Neuronal stem cell (in vitro differentiated cells): ENCODE measurements around the gene ZNF816.
"Not testable (repeated sequence)": the region's sequence is repeated elsewhere in the genome, so short reads cannot be mapped to it uniquely, and the experiment has no call there.

Experiments used
- DNase-seq: peaks from one replicate; pipeline ENCODE4 v3.0.0-alpha.2; 2013; ENCODE audit warnings: low spot score
- H2AFZ ChIP-seq: one replicate; pipeline ENCODE4 v1.6.1; 2013; ENCODE audit warnings: mild to moderate bottlenecking, low read length, inconsistent platforms
- H2AK5ac ChIP-seq: 2 replicates; pipeline ENCODE4 v1.6.1; 2013; ENCODE audit warnings: low read depth, mild to moderate bottlenecking, inconsistent platforms, low read length, moderate library complexity, mixed read lengths
- H2BK120ac ChIP-seq: 2 replicates; pipeline ENCODE4 v1.6.1; 2013; ENCODE audit warnings: low read depth, mild to moderate bottlenecking, inconsistent platforms, low read length, moderate library complexity, mixed read lengths
- H2BK12ac ChIP-seq: one replicate; pipeline ENCODE4 v1.6.1; 2013; ENCODE audit warnings: low read length, inconsistent platforms
- H2BK15ac ChIP-seq: 2 replicates; pipeline ENCODE4 v1.6.1; 2013; ENCODE audit warnings: mild to moderate bottlenecking, low read length, inconsistent platforms, mixed read lengths
- H2BK5ac ChIP-seq: one replicate; pipeline ENCODE4 v1.6.1; 2013; ENCODE audit warnings: inconsistent platforms, mild to moderate bottlenecking, low read length, moderate library complexity
- H3K14ac ChIP-seq: one replicate; pipeline ENCODE4 v1.6.1; 2013; ENCODE audit warnings: low read length, inconsistent platforms
- H3K18ac ChIP-seq: 2 replicates; pipeline ENCODE4 v1.6.1; 2013; ENCODE audit warnings: low read length, inconsistent platforms
- H3K23ac ChIP-seq: 2 replicates; pipeline ENCODE4 v1.6.1; 2013; ENCODE audit warnings: low read depth, mild to moderate bottlenecking, mixed read lengths, low read length, inconsistent platforms; ENCODE audit not compliant: poor library complexity
- H3K27ac ChIP-seq: replicated peaks from 3 replicates; pipeline ENCODE4 v1.5.1; 2013; ENCODE audit warnings: low read length, inconsistent platforms
- H3K27me3 ChIP-seq, 3 experiments: 2 replicates each; pipeline ENCODE4 v1.6.1; 2013; ENCODE audit warnings: low read length in 3 of 3, mild to moderate bottlenecking in 2 of 3, inconsistent platforms in 1 of 3, low read depth in 1 of 3, mixed read lengths in 1 of 3, moderate library complexity in 1 of 3; ENCODE audit not compliant: control insufficient read depth in 3 of 3, insufficient read depth in 3 of 3
- H3K36me3 ChIP-seq, 2 donors: replicated peaks in 1 of 2; 2 replicates each; pipeline ENCODE4 v1.6.1; 2013; ENCODE audit warnings: low read length in 2 of 2; ENCODE audit not compliant: control insufficient read depth in 2 of 2, insufficient read depth in 2 of 2
- H3K4ac ChIP-seq: 2 replicates; pipeline ENCODE4 v1.6.1; 2013; ENCODE audit warnings: inconsistent platforms, mild to moderate bottlenecking, low read length, moderate library complexity
- H3K4me1 ChIP-seq, 2 donors: 1 replicate in 1 of 2; 2 replicates in 1 of 2; pipeline ENCODE4 v1.6.1; 2013; ENCODE audit warnings: low read length in 2 of 2, low read depth in 1 of 2; ENCODE audit not compliant: control insufficient read depth in 2 of 2, insufficient read depth in 1 of 2
- H3K4me2 ChIP-seq: one replicate; pipeline ENCODE4 v1.6.1; 2013; ENCODE audit warnings: mild to moderate bottlenecking, low read length, inconsistent platforms; ENCODE audit not compliant: insufficient read depth, poor library complexity, severe bottlenecking
- H3K4me3 ChIP-seq, 2 donors: 2 replicates each; pipeline ENCODE4 v1.5.1; 2013; ENCODE audit warnings: low read length in 2 of 2, mild to moderate bottlenecking in 2 of 2, inconsistent platforms in 1 of 2, moderate library complexity in 1 of 2
- H3K79me1 ChIP-seq: one replicate; pipeline ENCODE4 v1.6.1; 2013; ENCODE audit warnings: low read depth, mild to moderate bottlenecking, inconsistent platforms, low read length, moderate library complexity
- H3K9ac ChIP-seq: one replicate; pipeline ENCODE4 v1.6.1; 2013; ENCODE audit warnings: mild to moderate bottlenecking, low read depth, low read length, inconsistent platforms; ENCODE audit not compliant: poor library complexity
- H3K9me3 ChIP-seq, 2 donors: replicated peaks in 1 of 2; 2 replicates each; pipeline versions ENCODE3 to v1.6.1; 2013; ENCODE audit warnings: low read length in 2 of 2, mild to moderate bottlenecking in 2 of 2, inconsistent platforms in 1 of 2, low read depth in 1 of 2, mixed read lengths in 1 of 2, moderate library complexity in 1 of 2; ENCODE audit not compliant: control insufficient read depth in 2 of 2, insufficient read depth in 1 of 2
- H4K8ac ChIP-seq: one replicate; pipeline ENCODE4 v1.6.1; 2013; ENCODE audit warnings: low read depth, mild to moderate bottlenecking, inconsistent platforms, low read length, moderate library complexity
- H4K91ac ChIP-seq: one replicate; pipeline ENCODE4 v1.6.1; 2013; ENCODE audit warnings: low read length, low read depth, mild to moderate bottlenecking, inconsistent platforms; ENCODE audit not compliant: poor library complexity
- WGBS, 2 donors: extraction: QIAGEN DNeasy Blood & Tissue Kit; methylation state at CpG; one replicate each; pipeline ENCODE4 v1.1.7; 2013; ENCODE audit warnings: missing lambda C conversion rate in 2 of 2, mixed read lengths in 1 of 2; ENCODE audit not compliant: insufficient read length in 2 of 2, insufficient replicate concordance in 1 of 2; ENCODE audit errors: extremely low coverage in 2 of 2; 5-methylcytosine and 5-hydroxymethylcytosine counted together

ZNF816 gene

GRCh38 chr19:52987221-52987620 is 24.5 kb upstream of the ZNF816 start:
- Histone ChIP-seq H2BK120ac (no peak overlapping the region), H2BK15ac (no peak overlapping the region), H2AK5ac (no peak overlapping the region), H3K4ac (no peak overlapping the region), H3K18ac (no peak overlapping the region), H3K23ac (no peak overlapping the region), H3K27ac (no peak overlapping the region), H3K4me2 (no peak overlapping the region), H3K79me1 (no peaks in the 10 kb centered on the region), H3K4me1 (peaks cover 0 to 4% of the 10 kb centered on the region in 2 donors), H3K9me3 (peaks cover 7 to 24% of the 10 kb centered on the region in 2 donors), H4K8ac (no peak overlapping the region), H3K27me3 (no peaks in the 10 kb centered on the region), H2BK12ac (no peak overlapping the region), H2AFZ (no peak overlapping the region), H3K14ac (no peak overlapping the region), H2BK5ac (no peak overlapping the region), H3K9ac (no peak overlapping the region), H3K4me3 (no peak overlapping the region), H4K91ac (no peak overlapping the region), H3K36me3 (peaks cover 15 to 35% of the 10 kb centered on the region in 2 donors)
- no CpG with 5 or more reads among the region's 4 CpGs for WGBS, 2 donors
- no peak for DNase-seq

- H3K23ac ChIP-seq, H3K79me1 ChIP-seq, H3K14ac ChIP-seq, H2AK5ac ChIP-seq, DNase-seq, H3K4me2 ChIP-seq, H2BK120ac ChIP-seq, H4K8ac ChIP-seq, H3K27me3 ChIP-seq, H2BK5ac ChIP-seq, H3K18ac ChIP-seq, H2BK15ac ChIP-seq, H4K91ac ChIP-seq, H3K9ac ChIP-seq, H3K4ac ChIP-seq, H3K4me3 ChIP-seq, H3K27ac ChIP-seq, H3K4me1 ChIP-seq, H2AFZ ChIP-seq, H2BK12ac ChIP-seq: not testable (repeated sequence)
- peaks cover 20 to 44% of the 10 kb centered on the region in 2 donors for H3K36me3 ChIP-seq
- no CpG with 5 or more reads among the region's 3 CpGs for WGBS, 2 donors
- H3K9me3 ChIP-seq: peaks cover 7 to 24% of the 10 kb centered on the region in 2 donors
Observed at GRCh38 chr19:52983167-52983566, 20.5 kb upstream of the ZNF816 start.

DNA sequence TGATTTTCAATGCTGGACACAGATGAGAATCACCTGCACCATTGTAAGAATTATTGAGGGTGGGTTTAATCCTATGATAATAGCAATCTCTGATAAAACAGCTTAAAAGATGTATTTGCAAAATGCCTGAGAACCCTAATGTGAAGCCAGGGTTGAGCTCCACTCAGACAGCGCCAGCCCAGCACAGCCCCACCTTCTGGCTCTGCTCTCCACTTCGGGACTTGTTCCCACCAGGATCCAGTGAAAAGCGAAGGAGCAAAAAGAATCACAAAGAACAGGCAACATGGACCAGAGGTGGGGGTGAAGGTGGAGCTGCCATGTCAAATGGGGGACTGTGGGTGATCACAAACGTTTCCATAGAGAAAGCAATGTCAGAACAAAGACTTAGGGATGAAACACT is 18.6 kb upstream of the ZNF816 start:
- no CpG with 5 or more reads among the region's 4 CpGs for WGBS, 2 donors
- no peaks in the 10 kb centered on the region for H3K79me1 ChIP-seq
- no peak for DNase-seq

DNA sequence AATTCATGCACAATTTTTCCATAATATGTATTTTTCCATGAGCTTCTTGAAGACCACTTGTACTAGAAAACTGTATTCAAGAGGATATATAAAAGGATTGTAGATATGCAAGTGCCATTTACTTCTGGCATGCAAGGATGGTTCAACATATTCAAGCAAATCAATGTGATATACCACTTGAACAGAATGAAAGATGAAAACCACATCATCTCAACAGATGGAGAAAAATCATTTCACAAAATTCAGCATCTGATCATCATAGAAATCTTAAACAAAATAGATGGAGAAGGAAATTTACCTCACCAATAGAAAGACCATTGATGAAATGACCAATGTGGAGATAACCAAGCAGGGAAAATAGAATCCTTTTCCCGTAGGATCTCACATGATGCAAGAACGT is 5.1 kb upstream of the ZNF816 start:
- Histone ChIP-seq H4K8ac (no peak overlapping the region), H2AFZ (no peak overlapping the region), H3K4me3 (no peak overlapping the region), H2BK5ac (no peak overlapping the region), H3K14ac (no peak overlapping the region), H3K36me3 (peaks cover 4 to 28% of the 10 kb centered on the region in 2 donors), H2AK5ac (no peak overlapping the region), H3K4me2 (no peak overlapping the region), H3K23ac (no peak overlapping the region), H3K9ac (no peak overlapping the region), H3K4me1 (no peaks in the 10 kb centered on the region), H4K91ac (no peak overlapping the region), H3K18ac (no peak overlapping the region), H3K27me3 (no peaks in the 10 kb centered on the region), H2BK120ac (no peak overlapping the region), H3K4ac (no peak overlapping the region), H3K79me1 (no peaks in the 10 kb centered on the region), H3K27ac (no peak overlapping the region), H2BK12ac (no peak overlapping the region), H3K9me3 (peaks cover 6 to 42% of the 10 kb centered on the region in 2 donors), H2BK15ac (no peak overlapping the region)
- WGBS, 2 donors: no CpG with 5 or more reads among the region's 2 CpGs
- no peak for DNase-seq

More for the DNA sequence above, 18.6 kb upstream of the ZNF816 start:
- H2BK120ac ChIP-seq: no peak overlapping the region
- no peak overlapping the region for H2BK12ac ChIP-seq
- H4K91ac ChIP-seq: no peak overlapping the region
- no peak overlapping the region for H3K27ac ChIP-seq
- no peak overlapping the region for H3K4me3 ChIP-seq
- H2BK5ac ChIP-seq: no peak overlapping the region
- no peak overlapping the region for H4K8ac ChIP-seq
- H3K4me1 ChIP-seq: no peaks in the 10 kb centered on the region
- H2AK5ac ChIP-seq: no peak overlapping the region
- H3K4ac ChIP-seq: no peak overlapping the region
- no peaks in the 10 kb centered on the region for H3K27me3 ChIP-seq
- no peak overlapping the region for H3K14ac ChIP-seq
- H3K9me3 ChIP-seq: peaks cover 3 to 14% of the 10 kb centered on the region in 2 donors
- peaks cover 12 to 41% of the 10 kb centered on the region in 2 donors for H3K36me3 ChIP-seq
- H2BK15ac ChIP-seq: no peak overlapping the region
- H2AFZ ChIP-seq: no peak overlapping the region
- H3K23ac ChIP-seq: no peak overlapping the region
- H3K18ac ChIP-seq: no peak overlapping the region
- H3K9ac ChIP-seq: no peak overlapping the region
- H3K4me2 ChIP-seq: no peak overlapping the region
